GM19328 (cell line): ENCODE data around the gene WWOX.

Source experiments
- ATAC-seq: cut with Tn5 transposase; IDR thresholded peaks from one replicate; pipeline ENCODE4 v1.9.1; 2021; ENCODE audit warnings: mild to moderate bottlenecking, moderate library complexity; ENCODE audit not compliant: unreplicated experiment

The WWOX gene

GRCh38 chr16:78915811-78916345 lies 816.4 kb downstream of the WWOX start:
- no peak for ATAC-seq

- no peak for ATAC-seq
Measured at GRCh38 chr16:78916928-78917545, 817.6 kb downstream of the WWOX start.

GRCh38 chr16:78918805-78919305 lies 819.4 kb downstream of the WWOX start:
- ATAC-seq = no peak

- ATAC-seq = no peak
Measured at GRCh38 chr16:78919852-78920251, 820.4 kb downstream of the WWOX start.

GRCh38 chr16:78920621-78921020 lies 821.2 kb downstream of the WWOX start:
- ATAC-seq = no peak

GRCh38 chr16:78925083-78925767 lies 825.8 kb downstream of the WWOX start:
- no peak for ATAC-seq

- ATAC-seq = no peak
Measured at GRCh38 chr16:78926723-78927210, 827.3 kb downstream of the WWOX start.

GRCh38 chr16:78927766-78928165 lies 828.3 kb downstream of the WWOX start:
- no peak for ATAC-seq

- no peak for ATAC-seq
Measured at GRCh38 chr16:78929841-78930240, 830.4 kb downstream of the WWOX start.

GRCh38 chr16:78930561-78930960 lies 831.1 kb downstream of the WWOX start:
- no peak for ATAC-seq

GRCh38 chr16:78931267-78931666 lies 831.8 kb downstream of the WWOX start:
- ATAC-seq = no peak

- no peak for ATAC-seq
Measured at GRCh38 chr16:78931678-78932077, 832.2 kb downstream of the WWOX start.

GRCh38 chr16:78932355-78932943 lies 833.0 kb downstream of the WWOX start:
- no peak for ATAC-seq

GRCh38 chr16:78936060-78936459 lies 836.6 kb downstream of the WWOX start:
- no peak for ATAC-seq

- no peak for ATAC-seq
Measured at GRCh38 chr16:78939597-78939996, 840.1 kb downstream of the WWOX start.

- ATAC-seq = no peak
Measured at GRCh38 chr16:78942625-78943245, 843.3 kb downstream of the WWOX start.

- ATAC-seq = no peak
Measured at GRCh38 chr16:78945336-78945735, 845.9 kb downstream of the WWOX start.

GRCh38 chr16:78946556-78946955 lies 847.1 kb downstream of the WWOX start:
- no peak for ATAC-seq

GRCh38 chr16:78950768-78951167 lies 851.3 kb downstream of the WWOX start:
- ATAC-seq = no peak

GRCh38 chr16:78952630-78953029 lies 853.2 kb downstream of the WWOX start:
- no peak for ATAC-seq

- ATAC-seq = no peak
Measured at GRCh38 chr16:78953526-78953925, 854.1 kb downstream of the WWOX start.
